HG02885 (cell line): ENCODE results near the gene ALX3.

Experiments
- ATAC-seq: cut with Tn5 transposase; IDR thresholded peaks from one replicate; pipeline ENCODE4 v1.9.1; 2021; ENCODE audit warnings: mild to moderate bottlenecking; ENCODE audit not compliant: unreplicated experiment, poor library complexity

The ALX3 gene

DNA sequence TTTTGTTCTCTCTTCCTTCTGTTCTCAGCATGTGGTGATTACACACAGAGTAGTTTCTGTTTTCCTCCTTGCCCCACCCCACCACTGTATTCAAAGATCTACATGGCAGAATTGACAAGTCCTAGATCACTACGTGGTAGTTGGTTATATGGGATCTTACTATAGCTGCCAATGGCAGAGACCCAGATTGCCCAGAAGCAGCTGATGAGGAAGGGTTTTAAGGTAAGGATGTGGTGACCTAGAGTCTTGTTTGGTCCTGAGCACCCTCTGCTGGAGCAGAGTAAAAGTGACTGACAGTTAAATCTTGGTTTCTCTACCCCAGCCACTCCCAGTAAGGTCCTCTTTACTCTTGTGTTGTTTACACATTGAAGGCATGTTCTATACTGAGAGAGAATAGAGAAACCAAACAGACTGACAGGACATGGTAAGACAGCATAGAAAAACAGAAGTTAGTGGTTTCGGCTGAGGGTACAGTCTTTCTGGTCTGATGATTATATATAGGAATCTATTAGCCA, 58.9 kb downstream of the ALX3 start:
- peak; percentile 98 for ATAC-seq
